H1 (cell line): ENCODE results near the gene LRP8. TPM values are rescaled to one million over a fixed set of nuclear protein-coding genes. Genes with fewer than 3 reads are reported as not detected.

Source experiments
- CTCF ChIA-PET: fragments of 300-600 bp; sonication (Branson Sonifier 250); formaldehyde crosslinking; loops from one replicate; lab custom pipeline; 2021; ENCODE audit not compliant: partially characterized antibody; lab: Charles Lee
- POLR2A ChIA-PET: fragments of 300-600 bp; sonication (Branson Sonifier 250); formaldehyde crosslinking; loops from one replicate; lab custom pipeline; 2021; ENCODE audit warnings: inconsistent platforms; ENCODE audit not compliant: partially characterized antibody; lab: Charles Lee
- DNase-seq, 2 experiments: peaks; one replicate each; pipeline versions ENCODE4 v3.0.0 to v3.0.0-alpha.2; 2010 to 2022; ENCODE audit warnings: low spot score in 2 of 2, low read depth in 1 of 2, mixed read lengths in 1 of 2
- FAIRE-seq: peaks from 2 replicates; lab custom pipeline; 2011; peaks lifted over from hg19 to GRCh38; lab: Jason Lieb, UNC
- H2AFZ ChIP-seq: 2 replicates; pipeline ENCODE4 v1.8.1; 2012; ENCODE audit warnings: low read length, inconsistent platforms
- H2AK5ac ChIP-seq: 2 replicates; pipeline ENCODE4 v1.6.1; 2013; ENCODE audit warnings: low read depth, low read length
- H2BK120ac ChIP-seq: replicated peaks from 2 replicates; pipeline ENCODE3; 2013; ENCODE audit warnings: low read depth, low read length, inconsistent platforms
- H2BK12ac ChIP-seq: 2 replicates; pipeline ENCODE4 v1.6.1; 2013; ENCODE audit warnings: low read depth, low read length
- H2BK15ac ChIP-seq: 2 replicates; pipeline ENCODE4 v1.6.1; 2013; ENCODE audit warnings: low read length
- H2BK20ac ChIP-seq: 2 replicates; pipeline ENCODE4 v1.6.1; 2013; ENCODE audit warnings: low read length
- H2BK5ac ChIP-seq: 2 replicates; pipeline ENCODE4 v1.6.1; 2013; ENCODE audit warnings: low read depth, low read length
- H3K14ac ChIP-seq: 2 replicates; pipeline ENCODE4 v1.6.1; 2013; ENCODE audit warnings: inconsistent platforms; ENCODE audit not compliant: insufficient read length
- H3K18ac ChIP-seq: 2 replicates; pipeline ENCODE4 v1.6.1; 2013; ENCODE audit warnings: low read length; ENCODE audit errors: extremely low read depth
- H3K23ac ChIP-seq: 2 replicates; pipeline ENCODE4 v1.6.1; 2013; ENCODE audit warnings: inconsistent platforms; ENCODE audit not compliant: insufficient read length
- H3K23me2 ChIP-seq: 2 replicates; pipeline ENCODE4 v1.6.1; 2013; ENCODE audit warnings: low read depth, low read length
- H3K27ac ChIP-seq: 2 replicates; pipeline ENCODE4 v1.6.1; 2011; ENCODE audit warnings: low read depth, low read length, inconsistent platforms
- H3K27me3 ChIP-seq, 4 experiments: replicated peaks in 1 of 4; 1 replicate in 1 of 4; 2 replicates in 3 of 4; pipeline versions ENCODE4 v1.6.1 to v1.8.1; 2011 to 2013; ENCODE audit warnings: low read length in 3 of 4, mild to moderate bottlenecking in 3 of 4, inconsistent platforms in 2 of 4, mixed read lengths in 2 of 4, moderate library complexity in 1 of 4; ENCODE audit not compliant: control insufficient read depth in 3 of 4, insufficient read depth in 3 of 4; ENCODE audit errors: extremely low read depth in 1 of 4
- H3K36me3 ChIP-seq, 4 experiments: 2 replicates each; pipeline versions ENCODE4 v1.6.1 to v1.8.1; 2011 to 2013; ENCODE audit warnings: mild to moderate bottlenecking in 4 of 4, low read length in 3 of 4, moderate library complexity in 2 of 4, control low read depth in 1 of 4, inconsistent platforms in 1 of 4; ENCODE audit not compliant: insufficient read depth in 4 of 4, control insufficient read depth in 2 of 4
- H3K4ac ChIP-seq: replicated peaks from 2 replicates; pipeline ENCODE3; 2013; ENCODE audit warnings: low read length, low read depth, mixed read lengths, inconsistent platforms; ENCODE audit not compliant: insufficient read length
- H3K4me1 ChIP-seq, 4 experiments: replicated peaks in 1 of 4; 1 replicate in 1 of 4; 2 replicates in 3 of 4; pipeline versions ENCODE4 v1.6.1 to v1.8.1; 2011 to 2013; ENCODE audit warnings: low read length in 3 of 4, inconsistent platforms in 2 of 4, mixed read lengths in 1 of 4; ENCODE audit not compliant: insufficient read depth in 4 of 4, control insufficient read depth in 3 of 4
- H3K4me2 ChIP-seq, 2 experiments: 2 replicates each; pipeline versions ENCODE4 v1.6.1 to v1.8.1; 2011 to 2013; ENCODE audit warnings: low read depth in 2 of 2, low read length in 2 of 2, control low read depth in 1 of 2, inconsistent platforms in 1 of 2, mild to moderate bottlenecking in 1 of 2; ENCODE audit not compliant: insufficient read depth in 1 of 2
- H3K4me3 ChIP-seq, 4 experiments: fragments of 200-600, 300-600 bp in 1 of 4; sonication (generic), shearing (Covaris generic), sonication (Bioruptor Twin) in 1 of 4; 2 replicates each; pipeline versions ENCODE4 v1.5.1 to v1.8.1; 2011 to 2016; ENCODE audit warnings: low read length in 4 of 4, low read depth in 3 of 4, control low read depth in 2 of 4, inconsistent platforms in 2 of 4, mild to moderate bottlenecking in 2 of 4, mixed read lengths in 1 of 4, moderate library complexity in 1 of 4; ENCODE audit not compliant: insufficient read depth in 2 of 4; ENCODE audit errors: extremely low read depth in 1 of 4
- H3K56ac ChIP-seq: replicated peaks from 2 replicates; pipeline ENCODE3; 2013; ENCODE audit warnings: low read depth, mild to moderate bottlenecking, mixed read lengths, low read length, inconsistent platforms; ENCODE audit not compliant: insufficient read length
- H3K79me1 ChIP-seq: 2 replicates; pipeline ENCODE4 v1.6.1; 2013; ENCODE audit warnings: low read depth, low read length, control low read depth
- H3K79me2 ChIP-seq, 2 experiments: 2 replicates each; pipeline versions ENCODE4 v1.6.1 to v1.8.1; 2012 to 2013; ENCODE audit warnings: low read length in 2 of 2, mild to moderate bottlenecking in 2 of 2, inconsistent platforms in 1 of 2; ENCODE audit not compliant: insufficient read depth in 2 of 2, control insufficient read depth in 1 of 2
- H3K9ac ChIP-seq, 4 experiments: replicated peaks in 1 of 4; 1 replicate in 1 of 4; 2 replicates in 3 of 4; pipeline versions ENCODE4 v1.6.1 to v1.8.1; 2011 to 2013; ENCODE audit warnings: low read depth in 3 of 4, low read length in 3 of 4, control low read depth in 2 of 4, mild to moderate bottlenecking in 2 of 4, moderate library complexity in 2 of 4, inconsistent platforms in 1 of 4; ENCODE audit errors: extremely low read depth in 1 of 4
- H3K9me3 ChIP-seq, 2 experiments: 2 replicates each; pipeline versions ENCODE4 v1.6.1 to v1.8.1; 2012 to 2013; ENCODE audit warnings: mild to moderate bottlenecking in 2 of 2, moderate library complexity in 2 of 2, control low read depth in 1 of 2, inconsistent platforms in 1 of 2, low read depth in 1 of 2, low read length in 1 of 2, mixed read lengths in 1 of 2; ENCODE audit not compliant: insufficient read depth in 2 of 2
- H4K20me1 ChIP-seq, 2 experiments: replicated peaks in 1 of 2; 2 replicates each; pipeline versions ENCODE3 to v1.8.1; 2011 to 2013; ENCODE audit warnings: inconsistent platforms in 2 of 2, low read length in 2 of 2, mild to moderate bottlenecking in 1 of 2; ENCODE audit not compliant: insufficient read depth in 2 of 2, control insufficient read depth in 1 of 2
- H4K5ac ChIP-seq: 2 replicates; pipeline ENCODE4 v1.6.1; 2013; ENCODE audit warnings: low read length, low read depth, mixed read lengths, inconsistent platforms; ENCODE audit not compliant: insufficient read length
- H4K8ac ChIP-seq: 2 replicates; pipeline ENCODE4 v1.8.0; 2013; ENCODE audit warnings: mild to moderate bottlenecking, moderate library complexity, low read length, inconsistent platforms; ENCODE audit not compliant: insufficient read depth; ENCODE audit errors: extremely low read depth
- H4K91ac ChIP-seq: replicated peaks from 2 replicates; pipeline ENCODE3; 2013; ENCODE audit warnings: low read length, mixed read lengths, inconsistent platforms; ENCODE audit not compliant: insufficient read length
- BCL11A ChIP-seq, 2 experiments: IDR thresholded peaks; one replicate each; pipeline ENCODE4 v1.6.1; 2011; ENCODE audit warnings: low read depth in 2 of 2, low read length in 2 of 2, mild to moderate bottlenecking in 2 of 2
- CEBPB ChIP-seq: IDR thresholded peaks from 2 replicates; pipeline ENCODE4 v1.6.1; 2012; ENCODE audit warnings: low read depth, low read length
- HDAC6 ChIP-seq: IDR thresholded peaks from one replicate; pipeline ENCODE4 v1.7.1; 2012; ENCODE audit warnings: low read depth, mild to moderate bottlenecking, inconsistent platforms, low read length, moderate library complexity
- KDM4A ChIP-seq: IDR thresholded peaks from one replicate; pipeline ENCODE4 v1.7.1; 2012; ENCODE audit warnings: low read depth, mild to moderate bottlenecking, moderate library complexity, low read length, inconsistent platforms; ENCODE audit not compliant: severe bottlenecking
- MAX ChIP-seq: IDR thresholded peaks from 2 replicates; pipeline ENCODE4 v1.6.1; 2012; ENCODE audit warnings: inconsistent platforms
- NRF1 ChIP-seq: IDR thresholded peaks from 2 replicates; pipeline ENCODE4 v1.6.1; 2011; ENCODE audit warnings: mild to moderate bottlenecking, low read depth, low read length, improper control_type of control experiment
- POU5F1 ChIP-seq: IDR thresholded peaks from 2 replicates; pipeline ENCODE4 v1.6.1; 2011; ENCODE audit warnings: low read depth, mild to moderate bottlenecking, low read length, moderate library complexity
- SIRT6 ChIP-seq: IDR thresholded peaks from one replicate; pipeline ENCODE4 v1.7.1; 2012; ENCODE audit warnings: low read length, inconsistent platforms
- SP2 ChIP-seq: IDR thresholded peaks from 2 replicates; pipeline ENCODE4 v1.6.1; 2012; ENCODE audit warnings: mild to moderate bottlenecking, low read length, inconsistent platforms
- SP4 ChIP-seq: IDR thresholded peaks from 2 replicates; pipeline ENCODE4 v1.6.1; 2012; ENCODE audit warnings: low read length, inconsistent platforms
- TBP ChIP-seq: IDR thresholded peaks from 2 replicates; pipeline ENCODE4 v1.6.1; 2011; ENCODE audit warnings: low read depth, low read length, improper control_type of control experiment
- YY1 ChIP-seq: IDR thresholded peaks from 2 replicates; pipeline ENCODE4 v1.6.1; 2011; ENCODE audit warnings: low read depth, mild to moderate bottlenecking, low read length
- WGBS, 2 experiments: shearing (Covaris generic) in 1 of 2; methylation state at CpG; one replicate each; pipeline versions ENCODE4 v1.1.6 to v1.1.7; 2013 to 2015; ENCODE audit warnings: low lambda C conversion rate in 2 of 2, mixed read lengths in 2 of 2, inconsistent platforms in 1 of 2, low coverage in 1 of 2, missing lambda C conversion rate in 1 of 2; ENCODE audit not compliant: insufficient replicate concordance in 2 of 2, insufficient coverage in 1 of 2, insufficient read length in 1 of 2; ENCODE audit errors: extremely low coverage in 1 of 2, missing lambda C conversion rate in 1 of 2; 5-methylcytosine and 5-hydroxymethylcytosine counted together
- polyA plus RNA-seq, 7 experiments: library from polyadenylated mRNA; depleted of rRNA in 3 of 7; stranded (reverse) in 5 of 7; unstranded in 2 of 7; fragments of >200 nt in 5 of 7; fragments of 200-250 nt in 2 of 7; gene quantifications; 1 replicate in 5 of 7; 2 replicates in 1 of 7; 4 replicates in 1 of 7; pipeline versions ENCODE4 v1.2.1 to v1.2.3, GENCODE V29; 2011 to 2013; ENCODE audit warnings: missing spikeins in 2 of 7, mixed read lengths in 2 of 7
- total RNA-seq: library from RNA; stranded (reverse); fragmentation: NEBNext Ultra II Directional; extraction: Animal tissue kit (Norgen Biotek cat#: 25700); gene quantifications from 2 replicates; pipeline ENCODE4 v1.2.1, GENCODE V29; 2021
- TF ChIP-seq, protein P1 (sequence below): IDR thresholded peaks from 2 replicates; pipeline ENCODE4 v1.6.1; 2012; ENCODE audit warnings: inconsistent platforms

Gene LRP8
- total and polyA plus RNA-seq, 2 of the 8 experiments (the other 6 are each of a cell fraction or from before 2014, with no cell fraction given) = 63.2 to 66.4 TPM

DNA sequence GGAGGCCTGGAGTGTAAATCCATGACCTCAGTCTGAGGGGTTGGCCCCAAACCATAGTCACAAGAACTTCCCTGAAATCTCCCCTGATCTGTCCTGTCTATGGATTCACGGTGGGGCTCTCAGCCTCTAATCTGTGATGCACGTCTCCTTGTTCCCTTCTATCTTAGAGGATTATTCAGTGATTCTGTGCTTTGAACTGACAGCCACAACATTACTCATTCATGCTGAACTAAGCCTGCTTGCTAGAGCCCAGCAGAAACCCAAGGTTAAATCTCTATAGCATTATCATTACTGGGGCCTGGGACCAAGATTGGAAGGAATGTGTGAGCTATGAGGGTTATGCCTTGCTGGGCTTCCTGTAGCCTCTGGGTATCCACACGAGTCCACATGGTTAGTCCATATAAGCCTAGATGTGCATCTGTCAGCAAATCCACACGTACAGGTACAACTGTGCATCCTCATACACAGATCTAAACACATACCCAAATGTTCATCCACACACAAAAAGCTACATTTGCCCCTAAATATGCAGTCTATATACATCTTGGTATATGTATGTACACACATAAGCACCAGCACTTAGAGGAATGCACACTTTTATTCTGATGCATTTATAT is 67.1 kb downstream of the LRP8 start:
- H2AK5ac ChIP-seq = no peak overlapping the region
- no peak overlapping the region for H2AFZ ChIP-seq
- no peaks in the 10 kb centered on the region for H3K23me2 ChIP-seq
- H3K4me1 ChIP-seq = no peaks in the 10 kb centered on the region
- no peaks in the 10 kb centered on the region for H3K9me3 ChIP-seq
- CTCF ChIA-PET = interaction anchor here (1.0 to 7.2 kb wide), 2 partner anchors 9 to 18 kb away, joined by 4 to 36 read pairs; no protein-coding TSS in a partner anchor
- TF ChIP-seq SP2 = no peak
- TF ChIP-seq HDAC6 = no peak
- no peak for TF ChIP-seq POU5F1
- no peak for TF ChIP-seq TBP
- no peak for TF ChIP-seq MAX
- TF ChIP-seq, protein P1, sequence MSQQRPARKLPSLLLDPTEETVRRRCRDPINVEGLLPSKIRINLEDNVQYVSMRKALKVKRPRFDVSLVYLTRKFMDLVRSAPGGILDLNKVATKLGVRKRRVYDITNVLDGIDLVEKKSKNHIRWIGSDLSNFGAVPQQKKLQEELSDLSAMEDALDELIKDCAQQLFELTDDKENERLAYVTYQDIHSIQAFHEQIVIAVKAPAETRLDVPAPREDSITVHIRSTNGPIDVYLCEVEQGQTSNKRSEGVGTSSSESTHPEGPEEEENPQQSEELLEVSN = no peak
- no peak for TF ChIP-seq NRF1
- TF ChIP-seq SIRT6 = no peak
- TF ChIP-seq CEBPB = no peak
- no peak for TF ChIP-seq BCL11A (IDR thresholded peaks at IDR 0.05; ENCODE audit: low read depth in 2 of 2, low read length in 2 of 2)
- no peak for TF ChIP-seq KDM4A
- TF ChIP-seq SP4 = no peak
- TF ChIP-seq YY1 = no peak
- no peaks in the 10 kb centered on the region for H3K79me2 ChIP-seq
- no peak overlapping the region for H3K9ac ChIP-seq
- 85% methylated on average over 4 of the region's 4 CpGs; no CpG with 5 or more reads in 1 of the 2 experiments for WGBS, 2 experiments
- no peak overlapping the region for H3K4me3 ChIP-seq
- peaks cover 2% of the 10 kb centered on the region in 2 experiments for H4K20me1 ChIP-seq
- H2BK120ac ChIP-seq = no peak overlapping the region
- no peak overlapping the region for H3K18ac ChIP-seq
- H3K56ac ChIP-seq = no peak overlapping the region
- H3K23ac ChIP-seq = no peak overlapping the region
- H3K79me1 ChIP-seq = no peaks in the 10 kb centered on the region
- H2BK20ac ChIP-seq = no peak overlapping the region
- no peak for DNase-seq
- no peak for FAIRE-seq
- H3K27me3 ChIP-seq = no peaks in the 10 kb centered on the region
- no peak overlapping the region for H3K4ac ChIP-seq
- no peak overlapping the region for H3K14ac ChIP-seq
- no peak overlapping the region for H4K8ac ChIP-seq
- no peak overlapping the region for H4K5ac ChIP-seq
- H3K4me2 ChIP-seq = no peak overlapping the region
- no peak overlapping the region for H2BK12ac ChIP-seq
- H3K36me3 ChIP-seq = peaks cover 54 to 97% (median 90%) of the 10 kb centered on the region in 4 experiments
- no peak overlapping the region for H4K91ac ChIP-seq
- POLR2A ChIA-PET = interaction anchor here (1.2 kb wide), 1 partner anchor 10 kb away, joined by 4 read pairs; no protein-coding TSS in a partner anchor
- H3K27ac ChIP-seq = no peak overlapping the region
- no peak overlapping the region for H2BK5ac ChIP-seq
- H2BK15ac ChIP-seq = no peak overlapping the region
